ENCODE data around the gene CDK16. TPM values are rescaled to one million over a fixed set of nuclear protein-coding genes. Genes with fewer than 3 reads are reported as not detected.

Gene CDK16
- total and polyA plus RNA-seq, 2 donors (not counting 3 experiments of a cell fraction or from before 2014, with no cell fraction given): 99.9 to 149 TPM

GRCh38 chrX:47175588-47175980, 42.9 kb upstream of the CDK16 start:
- Histone ChIP-seq H3K27ac (ENCODE audit: insufficient read depth, low read depth, low read length) (no peak overlapping the region), H3K79me2 (ENCODE audit: control insufficient read depth, insufficient read depth, low read length) (no peaks in the 10 kb centered on the region), H3K9ac (replicated peaks; ENCODE audit: extremely low read depth, insufficient read depth, low read length) (no peak overlapping the region), H3K9me1 (replicated peaks; ENCODE audit: control insufficient read depth, extremely low read depth, insufficient read depth, low read length) (no peaks in the 10 kb centered on the region), H3K36me3 (ENCODE audit: control insufficient read depth in 2 of 2, extremely low read depth in 1 of 2, insufficient read depth in 2 of 2, low read length in 2 of 2) (peaks cover 0 to 50% of the 10 kb centered on the region in 2 experiments), H3K9me3 (replicated peaks; ENCODE audit: control insufficient read depth, insufficient read depth, low read length) (no peaks in the 10 kb centered on the region), H3K4me1 (ENCODE audit: control insufficient read depth, extremely low read depth, insufficient read depth, low read length) (no peaks in the 10 kb centered on the region), H3K4me2 (ENCODE audit: insufficient read depth, low read length) (no peak overlapping the region), H3K4me3 (replicated peaks in 1 of 3; ENCODE audit: insufficient read depth in 1 of 3, low read depth in 1 of 3, low read length in 3 of 3) (no peak overlapping the region), H2AFZ (ENCODE audit: low read depth, low read length) (no peak overlapping the region), H4K20me1 (replicated peaks; ENCODE audit: control insufficient read depth, extremely low read depth, insufficient read depth, low read length) (no peaks in the 10 kb centered on the region), H3K27me3 (ENCODE audit: control insufficient read depth in 2 of 2, insufficient read depth in 2 of 2, low read length in 2 of 2) (no peaks in the 10 kb centered on the region)
- no TSS peak for BruUV-seq (replicated peaks)
- intact Hi-C loops (cut with micrococcal nuclease): no loop called here
- ChIA-PET CTCF (no interaction called here), POLR2A (no interaction called here)
- TF ChIP-seq JUN (IDR thresholded peaks at IDR 0.05; ENCODE audit: borderline replicate concordance, insufficient read depth, insufficient read length, low read depth) (no peak), GATA2 (IDR thresholded peaks at IDR 0.05; ENCODE audit: insufficient read depth, insufficient read length, low read depth, low read length) (no peak), CTCF (IDR thresholded peaks at IDR 0.05; ENCODE audit: extremely low read depth in 1 of 2, insufficient read depth in 1 of 2, low read depth in 1 of 2, low read length in 2 of 2) (no peak), EZH2 (IDR thresholded peaks at IDR 0.05; ENCODE audit: borderline replicate concordance, low read depth, low read length, severe bottlenecking) (no peak), FOS (IDR thresholded peaks at IDR 0.05; ENCODE audit: borderline replicate concordance, insufficient read depth, low read length) (no peak), POLR2A (IDR thresholded peaks at IDR 0.05; ENCODE audit: low read depth, low read length) (no peak), MAX (IDR thresholded peaks at IDR 0.05; ENCODE audit: insufficient read depth, insufficient read length) (no peak), MYC (IDR thresholded peaks at IDR 0.05; ENCODE audit: low read depth, low read length) (no peak), POLR2AphosphoS5 (IDR thresholded peaks at IDR 0.05; ENCODE audit: insufficient read depth, low read depth, low read length) (no peak)
- FAIRE-seq (no peak), DNase-seq (ENCODE audit: low read depth, low spot score) (no peak)
- dilution Hi-C loops (cut with MboI; ENCODE audit: extremely low pct_ligation_motif_present, low sequenced_read_pairs): no loop called here

All from endothelial cell of umbilical vein (primary cell).